Chondrocyte (in vitro differentiated cells): ENCODE measurements around the gene OR11A1. TPM values are rescaled to one million over a fixed set of nuclear protein-coding genes. Genes with fewer than 3 reads are reported as not detected.

Experiments
- DNase-seq: peaks from one replicate; pipeline ENCODE4 v3.0.0; 2021; ENCODE audit warnings: mixed read lengths, low spot score
- H3K27ac Mint-ChIP-seq: one replicate; pipeline ENCODE4 v1.8.0; 2021; ENCODE audit warnings: mild to moderate bottlenecking, moderate library complexity, mixed read lengths; ENCODE audit not compliant: unreplicated experiment
- H3K27me3 Mint-ChIP-seq: 2 replicates; pipeline ENCODE4 v1.8.0; 2021; ENCODE audit warnings: low read depth, mixed read lengths
- H3K36me3 Mint-ChIP-seq: 2 replicates; pipeline ENCODE4 v1.8.0; 2021; ENCODE audit warnings: low read depth, mixed read lengths
- H3K4me1 Mint-ChIP-seq: 2 replicates; pipeline ENCODE4 v1.8.0; 2021; ENCODE audit warnings: low read depth, mild to moderate bottlenecking, mixed read lengths
- H3K4me3 Mint-ChIP-seq: one replicate; pipeline ENCODE4 v1.8.0; 2021; ENCODE audit warnings: mild to moderate bottlenecking, moderate library complexity, mixed read lengths; ENCODE audit not compliant: unreplicated experiment
- H3K9me3 Mint-ChIP-seq: 2 replicates; pipeline ENCODE4 v1.8.0; 2021; ENCODE audit warnings: low read depth, mixed read lengths
- total RNA-seq: library from RNA; stranded (reverse); gene quantifications from 3 replicates; pipeline ENCODE4 v1.2.1, GENCODE V29; 2021
- TF ChIP-seq, protein P1 (sequence below): fragments of 200-600 bp; sonication (generic); IDR thresholded peaks from 2 replicates; pipeline ENCODE4 v1.5.0; 2021; ENCODE audit warnings: antibody characterized with exemption, mild to moderate bottlenecking, moderate library complexity

OR11A1 gene
- total RNA-seq, 1 donor from 2014 or later, result not detected

DNA sequence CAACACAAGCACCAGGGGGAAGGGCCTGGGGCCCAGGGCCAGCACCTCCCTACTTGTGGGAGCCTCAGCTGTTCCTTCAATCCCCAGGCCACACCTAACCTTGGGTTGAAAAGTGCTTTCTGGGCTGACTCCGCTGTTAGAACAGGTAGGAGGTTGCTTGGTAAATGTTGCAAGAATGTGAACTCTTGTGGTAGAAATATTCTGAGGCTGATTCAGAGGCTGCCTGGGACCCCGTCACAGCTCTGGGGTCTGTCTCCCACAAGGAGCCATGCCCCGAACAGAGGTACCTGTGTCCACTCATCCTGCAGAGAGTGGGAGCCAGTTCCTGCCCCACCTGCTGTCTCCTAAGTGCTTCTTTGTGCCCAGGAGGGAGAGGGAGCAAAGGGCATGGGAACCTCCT is 45.3 kb upstream of the OR11A1 start:
- H3K4me1 Mint-ChIP-seq, result peaks cover 13% of the 10 kb centered on the region
- TF ChIP-seq, protein P1, sequence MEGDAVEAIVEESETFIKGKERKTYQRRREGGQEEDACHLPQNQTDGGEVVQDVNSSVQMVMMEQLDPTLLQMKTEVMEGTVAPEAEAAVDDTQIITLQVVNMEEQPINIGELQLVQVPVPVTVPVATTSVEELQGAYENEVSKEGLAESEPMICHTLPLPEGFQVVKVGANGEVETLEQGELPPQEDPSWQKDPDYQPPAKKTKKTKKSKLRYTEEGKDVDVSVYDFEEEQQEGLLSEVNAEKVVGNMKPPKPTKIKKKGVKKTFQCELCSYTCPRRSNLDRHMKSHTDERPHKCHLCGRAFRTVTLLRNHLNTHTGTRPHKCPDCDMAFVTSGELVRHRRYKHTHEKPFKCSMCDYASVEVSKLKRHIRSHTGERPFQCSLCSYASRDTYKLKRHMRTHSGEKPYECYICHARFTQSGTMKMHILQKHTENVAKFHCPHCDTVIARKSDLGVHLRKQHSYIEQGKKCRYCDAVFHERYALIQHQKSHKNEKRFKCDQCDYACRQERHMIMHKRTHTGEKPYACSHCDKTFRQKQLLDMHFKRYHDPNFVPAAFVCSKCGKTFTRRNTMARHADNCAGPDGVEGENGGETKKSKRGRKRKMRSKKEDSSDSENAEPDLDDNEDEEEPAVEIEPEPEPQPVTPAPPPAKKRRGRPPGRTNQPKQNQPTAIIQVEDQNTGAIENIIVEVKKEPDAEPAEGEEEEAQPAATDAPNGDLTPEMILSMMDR, result no peak

DNA sequence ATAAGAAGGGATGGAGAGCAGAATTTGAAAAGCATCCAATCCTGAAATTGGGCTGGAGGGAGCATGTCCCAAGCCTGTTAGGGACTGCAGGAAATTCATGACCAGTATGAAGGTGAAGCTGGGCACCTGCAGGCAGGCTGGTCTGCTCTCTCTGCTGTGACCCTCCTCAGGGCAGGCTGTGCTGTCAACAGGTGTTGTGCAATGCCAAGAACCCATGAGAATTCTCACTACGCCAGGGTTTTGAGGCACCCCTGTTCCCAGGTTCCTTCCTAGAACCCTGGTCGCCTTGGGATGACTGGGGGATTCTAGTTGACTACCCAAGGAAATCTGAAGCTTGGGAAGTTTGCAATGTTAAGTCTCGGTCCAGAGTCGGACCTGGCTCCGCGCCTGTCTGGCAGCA is 44.2 kb upstream of the OR11A1 start:
- Mint-ChIP-seq H3K9me3 (no peaks in the 10 kb centered on the region), H3K4me3 (no peak overlapping the region), H3K27ac (no peak overlapping the region), H3K27me3 (peaks cover 8% of the 10 kb centered on the region), H3K36me3 (no peaks in the 10 kb centered on the region), H3K4me1 (peaks cover 13% of the 10 kb centered on the region)
- TF ChIP-seq, protein P1, result no peak
- DNase-seq, result peak; percentile 44

More for the DNA sequence above, 45.3 kb upstream of the OR11A1 start:
- Mint-ChIP-seq H3K36me3 (no peaks in the 10 kb centered on the region), H3K4me3 (no peak overlapping the region), H3K27ac (peak overlapping the region; percentile 67), H3K9me3 (no peaks in the 10 kb centered on the region), H3K27me3 (peaks cover 8% of the 10 kb centered on the region)
- DNase-seq, result no peak

DNA sequence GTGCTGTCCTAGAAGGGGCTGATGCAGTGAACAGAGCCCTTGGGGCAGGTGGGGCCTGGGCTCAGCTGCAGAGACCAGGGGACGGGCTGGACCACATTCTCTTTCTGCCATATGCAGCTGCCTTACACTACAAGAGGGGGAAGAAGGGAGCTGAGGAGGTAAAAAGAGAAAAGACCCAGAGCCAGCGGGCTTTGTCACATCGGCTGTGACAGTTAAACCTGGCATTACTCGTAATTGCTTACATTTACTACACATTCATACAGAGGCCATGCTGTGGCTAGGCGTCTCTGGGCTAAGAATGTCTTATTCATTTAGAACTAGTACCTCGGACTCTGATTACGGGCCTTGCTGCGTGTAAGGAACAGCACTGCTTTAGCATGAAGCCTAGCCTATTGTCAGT is 43.7 kb upstream of the OR11A1 start:
- TF ChIP-seq, protein P1, result no peak
- Mint-ChIP-seq H3K4me3 (no peak overlapping the region), H3K27ac (no peak overlapping the region), H3K4me1 (peaks cover 13% of the 10 kb centered on the region), H3K27me3 (peaks cover 8% of the 10 kb centered on the region), H3K9me3 (no peaks in the 10 kb centered on the region), H3K36me3 (no peaks in the 10 kb centered on the region)
- DNase-seq, result no peak

DNA sequence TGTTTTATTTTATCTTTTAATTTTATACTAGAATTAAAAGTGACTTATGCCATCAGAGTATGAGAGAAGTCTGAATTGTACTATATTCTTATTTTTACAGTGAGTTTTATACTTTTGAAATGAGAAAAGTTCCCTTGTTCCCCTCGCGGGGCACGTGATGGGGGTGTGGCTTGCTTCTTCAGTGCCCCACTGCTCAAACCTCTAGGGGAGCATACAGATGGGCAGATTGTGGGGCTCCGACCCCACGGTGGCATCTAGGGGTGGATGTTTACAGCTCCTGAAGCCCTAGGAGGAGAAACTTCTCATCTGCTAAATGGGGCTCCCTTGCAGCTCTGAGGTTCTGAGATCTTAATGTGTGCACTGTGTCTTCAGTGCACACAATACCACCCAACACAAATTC is 42.8 kb upstream of the OR11A1 start:
- Mint-ChIP-seq H3K9me3 (no peaks in the 10 kb centered on the region), H3K27me3 (peaks cover 13% of the 10 kb centered on the region), H3K4me3 (no peak overlapping the region), H3K27ac (no peak overlapping the region), H3K36me3 (no peaks in the 10 kb centered on the region), H3K4me1 (peaks cover 11% of the 10 kb centered on the region)
- no peak for DNase-seq
- TF ChIP-seq, protein P1, result no peak

DNA sequence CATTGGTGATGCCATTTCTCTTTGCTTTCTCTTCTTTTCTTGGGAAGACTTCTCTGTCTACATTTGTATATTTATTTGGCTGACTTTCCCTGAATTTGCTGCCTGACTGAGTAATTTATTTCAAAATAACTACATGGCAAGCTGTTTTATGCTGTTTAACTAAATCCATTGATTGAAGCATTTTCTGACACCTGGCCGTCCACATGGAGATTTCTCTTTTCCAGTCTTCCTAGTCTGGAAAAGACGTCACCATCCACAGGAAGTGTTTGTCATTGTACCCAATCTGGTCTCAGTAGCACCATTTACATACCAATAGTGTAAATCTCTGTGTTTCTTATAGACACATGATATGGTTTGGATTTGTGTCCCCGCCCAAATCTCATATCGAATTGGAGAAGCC is 40.1 kb upstream of the OR11A1 start:
- Mint-ChIP-seq H3K4me3 (no peak overlapping the region), H3K27ac (no peak overlapping the region), H3K4me1 (no peaks in the 10 kb centered on the region), H3K27me3 (peaks cover 17% of the 10 kb centered on the region), H3K36me3 (no peaks in the 10 kb centered on the region), H3K9me3 (no peaks in the 10 kb centered on the region)
- TF ChIP-seq, protein P1, result no peak
- DNase-seq, result no peak
